GM23338 (cell line): ENCODE data around the gene IFITM10. TPM values are rescaled to one million over a fixed set of nuclear protein-coding genes. Genes with fewer than 3 reads are reported as not detected.

Source experiments
- ATAC-seq: fragments of 200-7000 bp; cut with Tn5 transposase; 3 replicates; pipeline ENCODE4 v1.9.1; 2020
- DNase-seq: peaks from one replicate; pipeline ENCODE4 v3.0.0-alpha.2; 2015; ENCODE audit warnings: low spot score
- H2AFZ ChIP-seq: fragments of 200-600 bp; sonication (generic); 2 replicates; pipeline ENCODE4 v1.8.0; 2016; ENCODE audit warnings: antibody characterized with exemption, mild to moderate bottlenecking, moderate library complexity
- H3F3A ChIP-seq: fragments of 200-600 bp; sonication (generic); replicated peaks from 2 replicates; pipeline ENCODE4 v1.8.0; 2017; ENCODE audit warnings: antibody characterized with exemption, mixed run types, low read depth
- H3K27ac ChIP-seq: fragments of 200-600 bp; sonication (generic); 2 replicates; pipeline ENCODE4 v1.6.1; 2016; ENCODE audit warnings: low read depth
- H3K27me3 ChIP-seq: fragments of 200-600 bp; sonication (generic); 2 replicates; pipeline ENCODE4 v1.8.0; 2016; ENCODE audit warnings: mild to moderate bottlenecking, mixed run types, moderate library complexity; ENCODE audit not compliant: insufficient read depth
- H3K36me3 ChIP-seq: fragments of 200-600 bp; sonication (generic); 2 replicates; pipeline ENCODE4 v1.8.0; 2016; ENCODE audit warnings: mild to moderate bottlenecking; ENCODE audit not compliant: insufficient read depth
- H3K4me1 ChIP-seq: fragments of 200-600 bp; sonication (generic); 2 replicates; pipeline ENCODE4 v1.8.0; 2016; ENCODE audit warnings: mild to moderate bottlenecking, moderate library complexity; ENCODE audit not compliant: insufficient read depth
- H3K4me2 ChIP-seq: fragments of 200-600 bp; sonication (generic); 2 replicates; pipeline ENCODE4 v1.7.1; 2017; ENCODE audit warnings: mixed run types
- H3K4me3 ChIP-seq: fragments of 200-600 bp; sonication (generic); 2 replicates; pipeline ENCODE4 v1.6.1; 2016; ENCODE audit warnings: mixed run types
- H3K79me2 ChIP-seq: fragments of 200-600 bp; sonication (generic); replicated peaks from 2 replicates; pipeline ENCODE4 v1.8.0; 2017; ENCODE audit warnings: mild to moderate bottlenecking; ENCODE audit not compliant: insufficient read depth
- H3K9me2 ChIP-seq: fragments of 200-600 bp; sonication (generic); 2 replicates; pipeline ENCODE4 v1.8.0; 2017; ENCODE audit not compliant: insufficient read depth
- H4K20me1 ChIP-seq: fragments of 200-600 bp; sonication (generic); replicated peaks from 2 replicates; pipeline ENCODE4 v1.8.0; 2017; ENCODE audit warnings: mild to moderate bottlenecking; ENCODE audit not compliant: insufficient read depth
- H3K27ac Mint-ChIP-seq: 2 replicates; pipeline ENCODE4 v1.8.0; 2020; ENCODE audit warnings: inconsistent platforms, mild to moderate bottlenecking, moderate library complexity, mixed read lengths
- H3K27me3 Mint-ChIP-seq: 3 replicates; pipeline ENCODE4 v1.8.0; 2022; ENCODE audit warnings: low read depth, mild to moderate bottlenecking, moderate library complexity, mixed read lengths, inconsistent platforms; ENCODE audit not compliant: insufficient read depth, poor library complexity
- H3K36me3 Mint-ChIP-seq: 3 replicates; pipeline ENCODE4 v1.8.0; 2021; ENCODE audit warnings: low read depth, mild to moderate bottlenecking, inconsistent platforms, moderate library complexity, mixed read lengths
- H3K4me1 Mint-ChIP-seq: 3 replicates; pipeline ENCODE4 v1.8.0; 2020; ENCODE audit warnings: mild to moderate bottlenecking, inconsistent platforms, mixed read lengths
- H3K4me3 Mint-ChIP-seq: 3 replicates; pipeline ENCODE4 v1.8.0; 2021; ENCODE audit warnings: moderate library complexity, mild to moderate bottlenecking, inconsistent platforms, mixed read lengths
- H3K9me3 Mint-ChIP-seq: 3 replicates; pipeline ENCODE4 v1.8.0; 2020; ENCODE audit warnings: moderate library complexity, mild to moderate bottlenecking, inconsistent platforms, mixed read lengths
- EZH2 ChIP-seq: fragments of 200-600 bp; sonication (generic); IDR thresholded peaks from one replicate; pipeline ENCODE4 v1.8.0; 2017; ENCODE audit warnings: antibody characterized with exemption, mild to moderate bottlenecking, low read depth; ENCODE audit not compliant: unreplicated experiment
- EZH2phosphoT487 ChIP-seq: fragments of 200-600 bp; sonication (generic); IDR thresholded peaks from one replicate; pipeline ENCODE4 v1.8.1; 2018; ENCODE audit warnings: antibody characterized with exemption; ENCODE audit not compliant: unreplicated experiment
- NANOG ChIP-seq: IDR thresholded peaks from 2 replicates; pipeline ENCODE4 v1.6.1; 2016; ENCODE audit warnings: antibody characterized with exemption, borderline replicate concordance
- STAT1 ChIP-seq: IDR thresholded peaks from one replicate; pipeline ENCODE4 v1.6.1; 2016; ENCODE audit warnings: antibody characterized with exemption; ENCODE audit not compliant: unreplicated experiment
- ZNF114 ChIP-seq: fragments of 250-450 bp; sonication (Bioruptor Pico); IDR thresholded peaks from 2 replicates; pipeline ENCODE4 v1.5.0; 2020; ENCODE audit warnings: mild to moderate bottlenecking, moderate library complexity
- ZNF331 ChIP-seq: fragments of 250-450 bp; sonication (Bioruptor Pico); IDR thresholded peaks from 2 replicates; pipeline ENCODE4 v1.5.0; 2020; ENCODE audit warnings: low read depth, mild to moderate bottlenecking, moderate library complexity
- polyA plus RNA-seq: library from polyadenylated mRNA; unstranded; fragments of >200 nt; fragmentation: Nextera tagmentation; extraction: Ambion mirVana; gene quantifications from 2 replicates; pipeline ENCODE4 v1.2.1, GENCODE V29; 2016
- total RNA-seq: library from RNA; depleted of rRNA; stranded (reverse); fragments of >200 nt; shearing (Covaris generic); gene quantifications from 2 replicates; pipeline ENCODE4 v1.2.3, GENCODE V29; 2014
- TF ChIP-seq, protein P1 (sequence below): IDR thresholded peaks from one replicate; pipeline ENCODE4 v1.6.1; 2018; ENCODE audit warnings: antibody characterized with exemption; ENCODE audit not compliant: unreplicated experiment

The IFITM10 gene
- total and polyA plus RNA-seq, 2 experiments from 2014 or later = 0.06 TPM; not detected in 1

- H3K79me2 ChIP-seq = peaks cover 5% of the 10 kb centered on the region
- Mint-ChIP-seq H3K27me3 (peaks cover 7% of the 10 kb centered on the region), H3K4me3 (peak overlapping the region; percentile 73), H3K9me3 (no peaks in the 10 kb centered on the region), H3K36me3 (no peaks in the 10 kb centered on the region), H3K27ac (no peak overlapping the region), H3K4me1 (no peaks in the 10 kb centered on the region; the same call in 2 of the 3 replicates)
- H3K4me1 ChIP-seq = no peaks in the 10 kb centered on the region; the same call in 1 of the 2 replicates
- H3K27ac ChIP-seq = no peak overlapping the region
- peak overlapping the region; percentile 90 for H3K4me2 ChIP-seq
- peak overlapping the region; percentile 86 for H3K4me3 ChIP-seq
- no peak overlapping the region for H2AFZ ChIP-seq
- ATAC-seq (peak; percentile 10), DNase-seq (no peak)
- no peaks in the 10 kb centered on the region for H4K20me1 ChIP-seq
- TF ChIP-seq, protein P1, sequence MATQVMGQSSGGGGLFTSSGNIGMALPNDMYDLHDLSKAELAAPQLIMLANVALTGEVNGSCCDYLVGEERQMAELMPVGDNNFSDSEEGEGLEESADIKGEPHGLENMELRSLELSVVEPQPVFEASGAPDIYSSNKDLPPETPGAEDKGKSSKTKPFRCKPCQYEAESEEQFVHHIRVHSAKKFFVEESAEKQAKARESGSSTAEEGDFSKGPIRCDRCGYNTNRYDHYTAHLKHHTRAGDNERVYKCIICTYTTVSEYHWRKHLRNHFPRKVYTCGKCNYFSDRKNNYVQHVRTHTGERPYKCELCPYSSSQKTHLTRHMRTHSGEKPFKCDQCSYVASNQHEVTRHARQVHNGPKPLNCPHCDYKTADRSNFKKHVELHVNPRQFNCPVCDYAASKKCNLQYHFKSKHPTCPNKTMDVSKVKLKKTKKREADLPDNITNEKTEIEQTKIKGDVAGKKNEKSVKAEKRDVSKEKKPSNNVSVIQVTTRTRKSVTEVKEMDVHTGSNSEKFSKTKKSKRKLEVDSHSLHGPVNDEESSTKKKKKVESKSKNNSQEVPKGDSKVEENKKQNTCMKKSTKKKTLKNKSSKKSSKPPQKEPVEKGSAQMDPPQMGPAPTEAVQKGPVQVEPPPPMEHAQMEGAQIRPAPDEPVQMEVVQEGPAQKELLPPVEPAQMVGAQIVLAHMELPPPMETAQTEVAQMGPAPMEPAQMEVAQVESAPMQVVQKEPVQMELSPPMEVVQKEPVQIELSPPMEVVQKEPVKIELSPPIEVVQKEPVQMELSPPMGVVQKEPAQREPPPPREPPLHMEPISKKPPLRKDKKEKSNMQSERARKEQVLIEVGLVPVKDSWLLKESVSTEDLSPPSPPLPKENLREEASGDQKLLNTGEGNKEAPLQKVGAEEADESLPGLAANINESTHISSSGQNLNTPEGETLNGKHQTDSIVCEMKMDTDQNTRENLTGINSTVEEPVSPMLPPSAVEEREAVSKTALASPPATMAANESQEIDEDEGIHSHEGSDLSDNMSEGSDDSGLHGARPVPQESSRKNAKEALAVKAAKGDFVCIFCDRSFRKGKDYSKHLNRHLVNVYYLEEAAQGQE = no peak
- TF ChIP-seq ZNF331 (CRISPR knock-in tag) = no peak
- TF ChIP-seq STAT1 = no peak
- no peak for TF ChIP-seq EZH2phosphoT487
- H3K27me3 ChIP-seq = no peaks in the 10 kb centered on the region
- H3K36me3 ChIP-seq = no peaks in the 10 kb centered on the region
- H3F3A ChIP-seq = no peaks in the 10 kb centered on the region
- H3K9me2 ChIP-seq = no peaks in the 10 kb centered on the region
Observed at GRCh38 chr11:1762537-1763302, 12.3 kb upstream of the IFITM10 start.

DNA sequence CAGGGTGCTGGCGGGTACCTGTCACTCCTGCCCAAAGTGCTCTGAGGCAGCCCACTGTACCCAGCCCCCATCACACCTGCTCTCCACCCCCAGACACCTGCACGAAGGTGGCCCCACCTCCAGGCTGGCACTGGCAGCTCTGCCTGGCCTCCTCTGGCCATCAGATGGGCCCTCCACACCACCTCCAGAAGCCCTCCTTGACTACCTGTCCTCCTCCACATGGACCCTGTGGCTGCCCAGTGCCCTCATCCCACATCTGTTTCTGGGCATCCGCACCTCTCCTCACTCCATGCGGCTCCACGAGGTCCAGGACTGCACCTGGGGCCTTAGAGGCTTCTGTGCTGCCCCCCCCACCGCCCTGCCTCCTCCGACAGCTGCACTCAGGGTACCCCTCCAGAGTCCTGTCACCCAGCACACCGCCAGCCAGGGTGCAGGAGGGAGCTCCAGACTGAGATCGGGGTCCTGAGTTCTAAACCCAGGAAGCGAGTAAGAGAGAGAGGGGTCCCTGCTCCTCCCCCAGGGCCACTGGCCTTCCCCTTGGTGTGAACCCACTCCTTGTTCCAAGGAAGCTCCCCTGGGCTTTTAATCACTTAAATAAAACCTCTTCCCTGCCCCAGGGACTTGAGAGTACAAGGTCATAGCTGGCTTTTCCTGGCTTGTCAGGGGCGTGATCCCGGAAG lies 11.6 kb upstream of the IFITM10 start:
- no peak overlapping the region for H3K27ac ChIP-seq
- H3K4me1 ChIP-seq = no peaks in the 10 kb centered on the region; the same call in 1 of the 2 replicates
- H3K27me3 ChIP-seq = no peaks in the 10 kb centered on the region
- no peak overlapping the region for H3K4me2 ChIP-seq
- Mint-ChIP-seq H3K36me3 (no peaks in the 10 kb centered on the region), H3K27ac (no peak overlapping the region), H3K4me1 (no peaks in the 10 kb centered on the region; the same call in 2 of the 3 replicates), H3K4me3 (peak overlapping the region; percentile 73), H3K27me3 (peaks cover 7% of the 10 kb centered on the region), H3K9me3 (no peaks in the 10 kb centered on the region)
- no peak overlapping the region for H3K4me3 ChIP-seq
- TF ChIP-seq ZNF114 (CRISPR knock-in tag) (no peak), EZH2 (no peak), EZH2phosphoT487 (no peak), NANOG (no peak)
- no peaks in the 10 kb centered on the region for H4K20me1 ChIP-seq
- no peaks in the 10 kb centered on the region for H3K9me2 ChIP-seq
- H2AFZ ChIP-seq = no peak overlapping the region
- no peaks in the 10 kb centered on the region for H3K36me3 ChIP-seq
- H3K79me2 ChIP-seq = peaks cover 5% of the 10 kb centered on the region
- DNase-seq = no peak
- H3F3A ChIP-seq = no peaks in the 10 kb centered on the region
- ATAC-seq = no peak
